ENCODE data around the gene PCDH9.

Gene PCDH9

DNA sequence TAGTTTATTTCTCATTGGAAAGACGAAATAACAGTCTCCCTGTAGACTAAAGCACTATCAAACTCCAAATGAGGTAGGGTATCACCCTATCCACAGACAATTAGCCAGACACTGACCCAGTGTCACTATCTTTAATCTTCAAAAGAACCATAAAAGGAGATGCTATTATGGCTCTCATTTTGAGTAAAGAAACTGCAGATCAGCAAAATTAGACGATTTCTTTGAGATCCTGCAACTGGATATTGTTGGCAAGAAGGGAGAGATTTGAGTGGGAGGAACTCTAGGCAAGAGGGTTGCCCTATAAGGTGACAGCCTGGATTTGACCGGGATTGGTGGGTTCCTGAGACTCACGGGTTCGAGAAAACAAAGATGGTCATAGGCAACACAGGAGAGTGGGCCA lies 71.2 kb downstream of the PCDH9 start:
- DNase-seq, result no peak

DNA sequence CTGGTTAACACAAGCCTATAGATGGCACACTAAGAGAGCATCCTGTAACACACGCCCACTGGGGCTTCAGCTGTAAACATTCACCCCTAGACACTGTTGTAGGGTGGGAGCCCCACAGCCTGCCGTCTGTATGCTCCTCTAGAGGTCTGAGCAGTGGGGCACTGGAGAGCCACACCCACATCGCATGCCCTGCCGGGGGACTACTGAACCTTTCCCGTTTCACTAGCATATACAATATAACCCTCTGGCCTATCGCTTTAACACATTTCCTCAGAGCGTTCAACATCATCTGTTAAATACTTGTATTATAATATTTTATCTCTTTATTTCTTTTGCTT lies 73.4 kb downstream of the PCDH9 start:
- DNase-seq, result no peak

DNA sequence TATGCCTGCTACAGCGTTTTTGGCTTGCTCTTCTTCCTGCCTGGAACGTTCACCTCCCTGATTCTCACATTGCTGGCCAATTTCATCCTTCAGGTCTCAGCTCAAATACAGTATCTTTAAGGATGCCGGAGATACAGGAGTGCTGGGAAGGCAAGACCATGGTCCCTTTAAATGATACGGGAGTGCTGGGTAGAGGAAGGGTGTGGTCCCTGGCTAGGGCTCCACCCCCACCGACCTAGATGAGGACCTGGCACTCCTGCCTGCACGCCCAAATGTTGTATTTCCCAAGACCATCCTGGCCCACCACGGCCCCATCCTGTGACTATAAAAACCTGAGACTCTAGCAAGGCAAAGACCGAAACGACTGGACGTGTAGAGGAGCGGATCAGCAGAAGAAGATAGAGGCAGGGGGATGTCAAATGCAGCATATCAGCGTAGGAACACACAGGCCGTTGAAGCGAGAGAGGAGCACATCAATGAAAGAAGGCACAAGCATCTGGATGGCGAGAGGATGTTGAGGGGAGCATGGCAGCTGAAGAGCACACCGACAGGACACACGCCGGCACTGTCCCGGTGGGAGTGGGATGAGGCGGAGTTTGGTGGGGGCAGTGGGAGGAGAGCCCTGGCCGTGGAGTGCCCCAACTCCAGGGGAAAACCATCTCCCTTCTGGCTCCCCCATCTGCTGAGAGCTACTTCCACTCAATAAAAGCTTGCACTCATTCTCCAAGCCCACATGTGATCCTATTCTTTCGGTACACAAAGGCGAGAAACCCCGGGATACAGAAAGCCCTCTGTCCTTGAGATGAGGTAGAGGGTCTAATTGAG lies 74.0 kb downstream of the PCDH9 start:
- no peak for DNase-seq

DNA sequence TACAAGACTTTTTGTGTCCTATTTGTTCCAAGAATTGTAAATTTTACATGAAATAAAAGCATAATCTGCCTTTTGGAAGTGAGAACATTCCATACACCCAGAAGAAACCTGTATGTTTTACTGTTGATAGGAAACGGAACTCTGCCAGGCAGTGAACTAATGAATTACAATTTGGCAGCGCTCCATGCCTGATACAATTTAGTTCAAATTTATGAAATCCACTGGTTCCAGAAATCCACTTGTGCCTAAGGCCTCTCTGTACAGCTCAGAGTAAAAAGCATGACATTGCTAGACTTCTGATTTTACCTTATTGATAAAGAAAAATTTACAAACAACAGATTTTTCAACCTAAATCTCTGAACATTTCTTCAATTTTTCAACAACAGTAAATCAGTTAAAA lies 78.1 kb downstream of the PCDH9 start:
- no peak for DNase-seq

DNA sequence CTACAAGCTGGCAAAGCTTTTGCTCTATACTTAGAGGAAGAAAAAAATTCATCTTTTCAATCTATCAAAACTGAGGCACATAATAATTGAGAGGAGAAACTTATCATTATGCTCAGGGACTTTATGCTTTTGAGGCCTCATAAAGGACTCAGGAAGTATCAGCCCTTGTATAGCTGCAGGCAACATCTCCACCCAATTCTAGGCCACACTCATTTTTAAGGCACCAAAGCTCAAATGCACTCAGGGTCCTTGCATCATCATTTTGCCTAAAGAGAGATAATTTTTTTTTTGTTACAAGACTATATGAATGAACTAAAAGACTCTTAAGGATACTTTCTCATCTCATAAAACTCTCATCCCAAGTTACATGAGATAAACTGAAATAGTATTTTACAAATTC lies 78.5 kb downstream of the PCDH9 start:
- no peak for DNase-seq

DNA sequence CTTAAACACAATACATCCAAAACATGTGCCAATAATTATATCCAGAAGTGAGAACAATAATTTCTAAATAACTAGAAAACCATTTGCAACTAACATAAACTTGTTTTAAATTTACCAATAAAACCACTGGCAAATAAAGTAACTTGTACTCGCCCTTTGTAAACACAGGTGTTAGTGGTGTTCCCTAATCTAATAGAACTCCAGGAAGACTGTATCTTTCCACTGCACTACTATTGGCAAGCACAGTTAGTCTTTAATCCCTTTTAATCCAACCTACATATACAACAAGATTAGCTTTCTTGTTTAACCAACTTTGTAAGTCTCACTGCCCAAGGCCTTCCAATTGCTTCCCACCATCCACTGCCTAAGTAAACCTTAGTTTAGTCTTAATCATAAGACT lies 79.5 kb downstream of the PCDH9 start:
- no peak for DNase-seq

DNA sequence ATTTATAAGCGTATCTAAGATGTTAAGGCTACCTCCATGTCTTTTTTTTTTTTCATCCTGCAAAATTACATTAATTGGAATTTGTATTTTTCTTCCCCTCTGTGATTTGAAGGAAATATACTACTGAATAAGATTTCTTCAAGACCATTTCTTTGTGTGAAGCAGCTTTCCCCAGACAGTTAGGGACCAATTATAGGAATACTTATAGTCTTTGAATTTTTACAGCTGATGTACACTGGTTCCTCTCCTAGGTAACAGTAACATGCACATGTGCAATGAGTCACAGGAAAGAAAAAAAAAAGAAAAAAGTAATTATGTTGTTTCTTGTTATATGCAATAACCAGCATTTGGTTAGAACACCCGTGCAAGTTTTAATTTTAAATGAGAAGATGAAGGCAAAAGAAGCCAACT lies 82.0 kb downstream of the PCDH9 start:
- peak; percentile 24 for DNase-seq

DNA sequence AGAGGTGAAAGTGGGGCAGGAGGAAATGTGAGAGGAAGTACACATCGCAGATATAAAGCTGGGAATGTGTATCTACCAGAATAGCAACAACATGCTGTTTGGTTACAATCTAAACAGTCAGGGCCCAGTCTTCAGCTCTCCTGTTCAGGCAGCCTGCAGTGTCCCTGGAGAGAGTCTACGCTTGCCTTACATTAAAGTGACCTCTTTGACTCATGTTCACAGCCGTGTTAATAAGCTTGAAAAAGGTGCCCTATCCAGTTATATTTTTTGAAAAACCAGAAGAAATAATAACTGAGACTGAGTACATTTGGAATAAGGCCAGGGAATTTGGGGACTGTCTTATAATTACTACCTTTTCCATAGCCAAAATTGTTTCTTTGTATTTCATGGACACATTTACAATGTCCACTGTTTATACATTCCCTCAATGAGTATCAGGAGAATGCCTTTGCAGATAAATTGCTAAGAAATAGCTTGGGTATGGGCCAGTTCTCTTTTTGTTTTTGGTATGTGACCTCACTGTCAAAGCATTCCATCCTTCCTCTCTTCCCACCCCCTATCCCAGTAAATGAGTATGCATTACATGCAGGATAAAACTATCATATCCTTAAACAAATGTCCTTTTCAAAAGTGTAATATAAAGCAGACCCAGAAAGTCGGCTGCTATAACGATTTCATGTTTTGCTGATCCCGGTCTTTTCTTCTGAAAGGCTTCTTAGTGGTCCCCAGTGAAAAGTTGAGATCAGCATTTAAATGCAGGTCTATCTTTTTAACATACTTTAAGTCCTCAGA lies 82.6 kb downstream of the PCDH9 start:
- peak; percentile 85 for DNase-seq

DNA sequence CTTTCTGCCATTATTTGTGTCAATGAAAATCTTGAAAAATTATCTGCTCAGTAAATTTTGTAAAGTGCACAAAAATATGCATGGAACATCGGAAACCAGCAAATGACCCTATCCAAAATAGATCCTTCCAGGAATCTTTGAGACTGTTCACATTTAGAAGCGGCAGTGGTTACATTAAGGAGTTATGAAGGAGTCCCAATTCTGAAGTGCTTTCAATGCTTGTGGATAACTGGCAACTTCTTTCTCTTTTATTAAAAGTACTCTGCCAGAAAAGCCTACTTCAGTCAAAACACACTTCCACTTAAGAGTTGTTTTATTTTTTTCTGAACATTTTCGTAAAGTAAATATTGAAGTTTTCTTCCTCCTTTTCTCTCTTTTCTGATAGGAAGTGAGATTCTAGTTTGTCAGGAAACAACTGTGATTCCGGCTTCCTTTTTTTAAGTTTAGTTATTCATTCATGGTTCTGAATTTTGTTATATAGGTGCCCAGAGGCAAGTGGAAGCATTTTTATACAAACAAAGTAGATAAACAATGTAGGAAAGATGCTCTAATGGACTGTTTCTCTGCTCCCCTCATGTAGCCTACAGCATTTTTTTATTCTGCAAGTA lies 83.5 kb downstream of the PCDH9 start:
- no peak for DNase-seq

DNA sequence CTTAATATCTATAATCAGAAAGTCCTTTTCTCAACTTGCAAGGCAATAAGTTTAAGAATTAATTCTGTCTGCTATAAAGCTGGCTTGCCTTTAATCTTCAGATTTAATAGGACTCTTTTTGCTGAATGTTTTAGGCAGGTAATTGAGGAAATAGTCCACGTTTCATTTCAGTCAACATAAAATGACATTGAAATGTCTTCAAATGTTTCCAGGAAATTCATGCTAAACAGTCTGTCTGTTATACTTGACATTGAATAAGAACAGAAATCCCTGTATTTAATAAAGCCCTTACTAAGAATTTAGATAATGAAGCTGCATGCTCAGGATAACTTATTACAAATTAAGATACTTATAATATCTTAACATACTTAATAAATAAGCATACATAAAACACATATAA lies 84.2 kb downstream of the PCDH9 start:
- no peak for DNase-seq

DNA sequence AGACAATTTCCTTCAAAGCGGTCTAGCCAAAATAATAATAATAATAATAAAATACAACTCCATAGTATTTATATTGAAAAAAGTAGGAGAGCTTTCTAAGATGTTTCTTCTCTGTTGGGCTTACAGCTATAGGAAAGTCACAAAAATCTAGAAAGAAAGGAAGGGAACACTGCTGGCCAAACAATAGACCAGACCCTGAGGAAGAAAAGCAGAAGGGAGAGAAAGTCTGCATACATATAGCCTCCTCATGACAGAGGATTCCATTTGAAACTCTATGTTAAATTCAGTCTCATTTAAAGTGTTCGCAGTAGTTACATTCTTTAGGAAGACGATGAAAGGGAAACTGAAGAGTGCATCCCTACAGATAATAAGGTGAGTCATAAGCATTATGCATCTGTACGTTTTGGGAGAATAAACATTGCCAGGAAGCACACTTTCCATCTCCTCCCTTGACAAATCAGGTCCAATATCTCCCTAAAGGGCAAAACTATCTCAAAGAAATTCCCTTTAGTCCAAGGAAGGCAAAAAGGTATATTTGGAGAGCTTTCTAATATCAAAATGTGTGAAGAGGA lies 86.5 kb downstream of the PCDH9 start:
- DNase-seq, result no peak

DNA sequence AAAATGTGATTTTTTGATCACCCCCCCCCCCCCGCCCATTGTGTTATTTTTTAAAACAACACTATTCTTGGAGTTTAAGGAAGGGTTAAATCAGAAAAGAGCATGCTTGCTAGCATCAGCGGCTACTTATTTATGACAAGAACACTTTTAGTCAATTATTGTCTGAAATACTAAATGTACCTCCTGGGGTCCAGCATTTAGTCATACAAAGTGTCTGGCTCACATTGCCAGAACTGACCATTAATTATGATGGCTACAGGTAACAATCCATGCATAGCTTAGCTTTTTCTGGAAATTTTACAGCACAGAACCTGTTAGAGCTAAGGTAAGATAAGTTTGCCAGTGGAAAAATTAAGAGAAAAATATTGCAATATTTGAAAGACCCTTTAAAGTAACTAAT lies 90.1 kb downstream of the PCDH9 start:
- DNase-seq, result no peak

DNA sequence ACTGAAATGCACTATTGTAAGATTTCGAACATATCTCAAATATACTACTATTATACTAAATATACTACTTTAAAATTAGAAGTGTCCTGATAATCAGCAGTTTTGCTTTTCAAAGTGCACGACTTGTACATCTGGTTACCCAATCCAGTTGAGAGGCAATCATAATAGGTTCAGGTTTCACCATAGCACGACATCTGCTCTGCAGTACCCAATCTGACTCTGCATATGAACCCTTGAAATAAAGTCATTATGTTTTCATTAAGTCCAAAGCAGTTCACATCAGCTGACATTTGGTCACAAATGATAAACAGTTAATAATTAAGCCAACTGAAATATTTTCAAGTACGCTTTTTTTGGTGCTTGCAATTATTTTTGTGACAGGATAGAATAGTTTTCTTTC lies 90.6 kb downstream of the PCDH9 start:
- no peak for DNase-seq

DNA sequence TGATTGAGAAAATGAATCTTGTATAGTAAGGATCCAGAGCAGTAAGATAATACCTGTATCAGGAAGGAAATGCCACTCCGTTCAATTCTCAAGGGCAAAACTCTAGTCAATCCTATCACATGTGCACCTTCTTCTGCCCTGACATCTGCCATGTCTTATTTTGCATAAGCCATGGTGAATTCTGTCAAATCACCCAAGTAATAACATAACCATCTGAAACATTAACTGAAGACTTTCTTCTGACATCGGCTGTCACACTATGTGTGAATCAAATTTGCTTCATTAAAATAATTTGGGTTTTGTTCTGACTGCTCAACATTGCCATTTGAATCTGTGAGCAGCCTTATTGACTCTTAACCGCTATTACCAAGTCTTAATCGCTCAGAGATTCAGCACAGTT lies 91.2 kb downstream of the PCDH9 start:
- DNase-seq, result no peak

DNA sequence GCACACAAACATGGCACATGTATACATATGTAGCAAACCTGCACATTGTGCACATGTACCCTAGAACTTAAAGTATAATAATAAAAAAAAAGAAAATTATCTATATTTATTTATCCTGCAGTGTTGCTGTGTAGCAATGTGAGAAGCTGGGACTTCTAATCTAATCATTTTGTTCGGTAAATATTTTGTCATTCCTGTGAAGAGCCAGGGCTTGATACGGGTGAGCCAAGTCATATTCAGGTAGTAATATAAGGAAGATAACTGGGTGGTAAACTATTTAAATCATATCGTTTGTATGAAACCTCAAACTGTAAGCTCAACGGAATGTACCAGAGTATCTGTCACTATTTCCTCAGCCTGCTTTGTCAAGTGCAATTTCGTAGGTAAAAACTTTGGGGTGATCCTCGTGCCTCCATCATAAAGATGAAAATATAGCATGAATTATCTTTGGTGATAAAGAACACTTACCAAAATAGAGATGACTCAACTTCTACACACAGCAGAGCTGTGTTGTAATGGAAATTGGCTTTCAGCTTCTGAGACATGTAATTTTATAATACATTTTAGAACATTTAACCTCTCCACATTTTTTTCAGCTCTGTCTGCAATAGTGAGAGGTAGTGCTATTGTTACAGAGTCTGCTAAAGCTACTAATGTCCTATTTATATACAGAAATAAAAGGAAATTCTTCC lies 92.9 kb downstream of the PCDH9 start:
- no peak for DNase-seq

DNA sequence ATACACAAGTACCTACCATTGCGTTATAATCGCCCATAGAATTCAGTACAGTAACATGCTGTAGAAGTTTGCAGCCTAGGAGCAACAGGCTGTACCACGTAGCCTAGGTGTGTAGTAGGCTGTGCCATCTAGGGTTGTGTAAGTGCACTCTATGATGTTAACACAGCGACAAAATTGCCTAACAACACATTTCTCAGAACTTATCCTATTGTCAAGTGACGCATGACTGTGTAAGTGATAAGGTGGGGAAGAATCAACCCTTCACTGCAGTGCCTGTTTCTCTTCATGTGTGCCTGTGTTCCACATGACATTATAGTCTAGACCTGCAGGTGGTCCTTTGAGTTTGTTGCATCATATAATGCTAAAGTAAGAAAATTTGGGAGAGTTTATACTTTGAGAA lies 94.0 kb downstream of the PCDH9 start:
- DNase-seq, result no peak

DNA sequence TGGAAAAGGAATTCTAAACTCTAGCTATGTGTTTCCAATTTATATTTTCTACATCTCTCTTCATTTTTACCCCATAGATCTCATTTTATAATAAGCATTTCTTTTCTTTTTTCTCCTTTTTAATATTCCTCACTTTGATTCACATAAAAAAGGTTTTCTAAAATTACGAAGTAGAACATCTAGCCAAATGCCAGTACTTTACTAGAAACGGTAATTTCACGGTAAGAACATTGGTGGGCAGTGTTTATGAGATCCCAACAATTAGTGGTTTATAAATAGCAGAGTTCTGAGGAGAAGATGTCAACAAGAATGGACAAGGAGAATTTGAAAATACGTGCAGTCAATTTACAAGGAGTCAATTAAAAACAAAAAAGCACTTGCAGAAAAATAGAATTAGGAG lies 94.8 kb downstream of the PCDH9 start:
- DNase-seq, result no peak

DNA sequence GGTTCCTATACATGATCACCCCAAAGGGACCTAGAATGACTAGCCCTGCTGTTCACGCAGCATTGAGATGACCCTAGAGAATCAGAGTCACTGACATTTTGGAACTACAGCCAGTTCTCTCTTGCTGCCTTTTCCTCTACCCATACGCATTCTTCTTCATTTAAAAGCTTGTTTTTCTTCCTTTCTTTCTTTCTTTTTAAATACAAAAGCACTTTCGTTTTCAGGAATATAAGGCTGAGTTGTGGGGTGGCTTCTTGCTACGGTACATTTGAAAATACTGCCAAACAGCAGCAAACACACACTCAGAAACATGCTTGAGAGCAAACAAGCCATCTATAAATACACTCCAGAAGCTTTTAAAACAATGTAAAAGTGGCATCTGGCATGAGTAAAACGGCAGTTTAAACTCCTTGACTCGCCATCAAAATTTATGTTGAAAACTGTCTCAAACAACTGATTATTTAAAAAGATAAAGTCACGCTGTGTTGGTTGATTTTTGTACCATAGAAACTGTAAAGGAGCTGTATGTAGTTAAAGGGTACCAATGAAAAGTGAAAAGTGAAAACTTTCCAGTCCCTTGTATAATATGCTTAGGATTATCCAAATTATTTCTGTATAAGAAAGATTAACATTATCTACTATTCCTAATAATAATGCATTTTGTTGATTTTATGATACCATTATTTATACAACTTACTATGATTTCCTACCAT lies 95.6 kb downstream of the PCDH9 start:
- DNase-seq, result no peak

DNA sequence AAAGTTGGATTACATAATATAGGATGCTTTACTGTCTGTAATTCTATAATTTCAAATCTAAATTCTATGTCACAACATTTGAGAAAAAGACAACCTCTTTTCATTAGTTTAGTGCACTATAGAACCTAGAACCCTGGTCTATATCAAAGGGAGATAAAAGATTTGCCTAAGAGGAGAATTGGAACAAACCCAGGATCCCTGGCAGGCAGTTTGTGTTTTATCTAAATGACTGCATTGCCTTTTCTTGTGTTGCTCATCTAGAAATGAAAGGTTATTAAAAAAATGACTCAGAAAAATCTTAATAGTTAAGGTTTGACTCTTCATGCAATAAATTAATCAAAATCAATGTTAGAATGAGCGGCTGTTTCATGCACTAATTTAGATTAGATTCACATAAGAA lies 96.7 kb downstream of the PCDH9 start:
- no peak for DNase-seq

DNA sequence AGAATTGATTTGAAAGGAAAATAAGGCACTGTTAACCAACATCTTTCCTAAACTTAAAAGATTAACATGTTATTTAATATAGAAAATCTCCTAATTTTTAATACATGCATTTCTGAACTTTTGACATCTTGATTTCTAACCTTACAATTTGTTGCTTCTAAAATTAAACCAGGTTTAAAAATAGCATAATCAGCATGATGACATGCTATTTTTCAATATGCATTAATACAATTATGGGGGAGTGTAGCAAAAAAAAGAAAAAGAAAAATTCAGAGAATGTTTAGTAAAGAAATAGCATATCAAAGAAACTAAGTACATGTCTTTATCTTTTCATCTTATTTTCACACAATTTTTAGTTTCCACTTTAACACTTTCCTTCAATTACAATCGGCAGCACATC lies 98.7 kb downstream of the PCDH9 start:
- DNase-seq, result no peak

DNA sequence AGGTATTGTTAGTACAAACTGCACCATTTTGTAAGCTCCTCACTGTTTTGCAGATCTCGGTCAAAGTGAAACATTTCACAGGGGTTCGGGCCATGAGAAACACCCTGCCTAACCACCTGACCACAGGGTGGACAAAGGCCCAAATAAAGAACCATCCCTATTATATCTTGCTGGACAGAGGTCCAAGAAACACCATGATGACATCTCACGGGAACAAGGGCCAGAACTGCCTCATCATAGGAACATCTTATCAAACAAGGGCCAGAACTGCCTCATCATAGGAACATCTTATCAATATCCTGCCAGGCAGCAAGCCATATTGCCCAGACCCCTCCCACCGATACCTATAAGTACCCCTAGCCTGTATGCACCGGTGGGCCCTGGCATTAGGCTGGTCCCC lies 99.7 kb downstream of the PCDH9 start:
- no peak for DNase-seq

DNA sequence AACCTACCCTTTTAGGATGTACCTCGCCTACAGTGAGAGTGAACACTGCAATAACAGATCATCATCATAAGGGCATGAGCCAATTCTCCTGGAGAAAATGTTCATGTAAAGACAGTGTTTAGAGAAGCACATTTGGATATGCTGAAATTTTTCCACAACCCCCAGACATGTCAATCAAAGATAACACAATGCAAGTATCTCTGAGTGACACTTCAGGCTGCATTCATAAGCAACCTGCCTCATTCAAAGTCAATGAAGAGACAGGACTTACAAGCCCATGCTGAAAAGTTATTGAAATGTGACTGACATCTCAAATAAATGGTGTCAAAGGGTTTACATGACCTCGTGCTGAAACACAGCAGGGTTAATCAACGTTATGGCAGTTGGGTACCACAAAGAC lies 102.0 kb downstream of the PCDH9 start:
- DNase-seq, result no peak
